TTC549 (cell line): ENCODE results near the gene UBE2M.
"Not testable (repeated sequence)": the region's sequence is repeated elsewhere in the genome, so short reads cannot be mapped to it uniquely, and the experiment has no call there.

Experiments
- FAIRE-seq: peaks from 2 replicates; lab custom pipeline; 2012; peaks lifted over from hg19 to GRCh38; lab: Jason Lieb, UNC

Gene UBE2M

GRCh38 chr19:58511353-58512208 is 46.8 kb downstream of the UBE2M start, which contains the start of gene SLC27A5:
TSS of gene SLC27A5 (minus strand) at chr19:58511992. CDS start at chr19:58511955, 37 bp downstream.
- FAIRE-seq: no peak

- no peak for FAIRE-seq
Measured at GRCh38 chr19:58510084-58510862, 48.1 kb downstream of the UBE2M start.

GRCh38 chr19:58509731-58510083 is 48.7 kb downstream of the UBE2M start:
- FAIRE-seq: no peak

- FAIRE-seq: not testable (repeated sequence)
Measured at GRCh38 chr19:58507602-58508223, 50.7 kb downstream of the UBE2M start.
